ENCODE results near the gene VPS9D1. TPM values are rescaled to one million over a fixed set of nuclear protein-coding genes. Genes with fewer than 3 reads are reported as not detected.
A peak's percentile ranks its signal among the peaks of the same experiment; 100 is the strongest.

The VPS9D1 gene
- total RNA-seq, 6 experiments from 2014 or later = 5.6 to 12.4 (median 9.4) TPM

- intact Hi-C loops (cut with DNase I) = no loop called here
- 97% methylated on average over 6 of the region's 18 CpGs for WGBS (ENCODE audit: insufficient coverage, low coverage, low lambda C conversion rate, missing lambda C conversion rate)
- Histone ChIP-seq H3K27me3 (no peaks in the 10 kb centered on the region), H3K4me1 (peaks cover 0 to 18% (median 6%) of the 10 kb centered on the region in 4 donors), H3K27ac (peak overlapping the region in 1 of 3 donors; percentile 65), H3K9me3 (no peaks in the 10 kb centered on the region), H3K36me3 (peaks cover 0 to 54% (median 30%) of the 10 kb centered on the region in 4 donors), H3K4me3 (no peak overlapping the region)
- no peak for TF ChIP-seq CTCF (IDR thresholded peaks at IDR 0.05)
- no peak for TF ChIP-seq POLR2A (IDR thresholded peaks at IDR 0.05)
- no peak for DNase-seq
- ATAC-seq = no peak
These were observed 8.6 kb upstream of the VPS9D1 start for GRCh38 chr16:89729293-89729692.

DNA sequence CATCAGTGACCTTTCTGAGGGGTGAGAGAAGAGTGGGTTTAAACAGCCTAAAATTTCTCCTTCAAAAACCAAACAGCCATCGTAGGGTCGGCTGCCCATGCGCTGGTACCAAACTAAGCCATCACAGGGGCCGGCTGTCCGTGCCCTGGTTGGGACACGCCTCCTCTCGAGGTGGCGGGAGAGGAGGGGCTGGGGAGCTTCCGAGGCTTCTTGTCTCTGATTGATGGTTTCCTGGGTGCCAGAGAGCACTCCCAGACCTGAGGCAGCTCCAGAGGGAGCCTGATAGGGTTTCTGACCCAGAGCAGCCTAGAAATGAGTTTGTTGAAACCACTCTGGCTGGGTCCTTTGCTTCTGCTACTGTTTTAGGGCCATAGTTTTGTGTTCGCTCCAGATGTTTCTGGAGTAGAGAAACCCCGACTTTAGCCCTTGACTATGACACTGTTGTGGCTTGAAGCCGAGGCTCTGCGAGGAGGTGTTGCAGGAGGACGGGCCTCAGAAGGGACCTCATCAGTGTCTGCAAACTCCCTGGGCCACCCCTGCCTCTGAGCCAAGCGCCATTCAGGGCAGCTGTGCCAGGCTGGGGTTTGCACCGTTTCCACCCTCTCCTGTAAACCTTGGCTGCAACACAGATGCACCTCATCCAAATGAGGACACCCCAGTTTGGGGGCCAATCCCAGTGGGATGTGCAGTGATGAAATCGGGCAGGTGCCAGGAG lies 6.9 kb upstream of the VPS9D1 start:
- no peak overlapping the region for H3K4me3 ChIP-seq
- intact Hi-C loops (cut with DNase I) = no loop called here

GRCh38 chr16:89723279-89724250 lies 2.9 kb upstream of the VPS9D1 start:
- Histone ChIP-seq H3K27me3 (no peaks in the 10 kb centered on the region), H3K4me3 (peak overlapping the region; percentile 89 to 98 (median 94)), H3K27ac (peak overlapping the region in 1 of 3 donors; percentile 24), H3K4me1 (peaks cover 0 to 31% (median 12%) of the 10 kb centered on the region in 4 donors), H3K9me3 (no peaks in the 10 kb centered on the region), H3K36me3 (peaks cover 0 to 34% (median 15%) of the 10 kb centered on the region in 4 donors)
- ATAC-seq (no peak), DNase-seq (peak in 1 of 3 donors; percentile 62)
- TF ChIP-seq POLR2A (IDR thresholded peaks at IDR 0.05) (no peak), CTCF (IDR thresholded peaks at IDR 0.05) (no peak)
- intact Hi-C loops (cut with DNase I) = no loop called here
- WGBS (ENCODE audit: insufficient coverage, low coverage, low lambda C conversion rate, missing lambda C conversion rate) = 0% methylated on average over 2 of the region's 30 CpGs

More for the DNA sequence above, 6.9 kb upstream of the VPS9D1 start:
- TF ChIP-seq CTCF (IDR thresholded peaks at IDR 0.05) (no peak), POLR2A (IDR thresholded peaks at IDR 0.05) (no peak)
- WGBS (ENCODE audit: insufficient coverage, low coverage, low lambda C conversion rate, missing lambda C conversion rate) = 78% methylated on average over 4 of the region's 17 CpGs
- H3K27me3 ChIP-seq = no peaks in the 10 kb centered on the region
- peaks cover 0 to 35% (median 11%) of the 10 kb centered on the region in 4 donors for H3K4me1 ChIP-seq
- DNase-seq (no peak), ATAC-seq (no peak)
- peaks cover 0 to 52% (median 25%) of the 10 kb centered on the region in 4 donors for H3K36me3 ChIP-seq
- H3K9me3 ChIP-seq = no peaks in the 10 kb centered on the region
- H3K27ac ChIP-seq = no peak overlapping the region

- WGBS (ENCODE audit: insufficient coverage, low coverage, low lambda C conversion rate, missing lambda C conversion rate) = 19% methylated on average over 14 of the region's 56 CpGs
- no peak for TF ChIP-seq CTCF (IDR thresholded peaks at IDR 0.05)
- TF ChIP-seq POLR2A (IDR thresholded peaks at IDR 0.05) = no peak
- DNase-seq (peak in 2 of 3 donors; percentile 59 to 76), ATAC-seq (peak; percentile 1 to 9 (median 3))
- H3K36me3 ChIP-seq = peaks cover 0 to 34% (median 14%) of the 10 kb centered on the region in 4 donors
- no peaks in the 10 kb centered on the region for H3K9me3 ChIP-seq
- intact Hi-C loops (cut with DNase I) = no loop called here
- peak overlapping the region; percentile 90 to 95 (median 95) for H3K27ac ChIP-seq
- H3K4me3 ChIP-seq = peak overlapping the region; percentile 89 to 98 (median 94)
- H3K4me1 ChIP-seq = peaks cover 0 to 31% (median 12%) of the 10 kb centered on the region in 4 donors
- no peaks in the 10 kb centered on the region for H3K27me3 ChIP-seq
These were observed 1.9 kb upstream of the VPS9D1 start for GRCh38 chr16:89722392-89723278.
